Type B pancreatic cell (in vitro differentiated cells): ENCODE results near the gene DDC. TPM values are rescaled to one million over a fixed set of nuclear protein-coding genes. Genes with fewer than 3 reads are reported as not detected.

Experiments
- DNase-seq: peaks from one replicate; pipeline ENCODE4 v3.0.0; 2021; ENCODE audit warnings: mixed read lengths; ENCODE audit not compliant: unreplicated experiment; ENCODE audit errors: extremely low spot score
- H3K27ac Mint-ChIP-seq: 2 replicates; pipeline ENCODE4 v1.8.0; 2021; ENCODE audit warnings: mild to moderate bottlenecking, mixed read lengths
- H3K27me3 Mint-ChIP-seq: 2 replicates; pipeline ENCODE4 v1.8.0; 2021; ENCODE audit warnings: mixed read lengths
- H3K36me3 Mint-ChIP-seq: 2 replicates; pipeline ENCODE4 v1.8.0; 2021; ENCODE audit warnings: mixed read lengths
- H3K4me1 Mint-ChIP-seq: one replicate; pipeline ENCODE4 v1.8.0; 2021; ENCODE audit warnings: mixed read lengths; ENCODE audit not compliant: unreplicated experiment
- H3K4me3 Mint-ChIP-seq: 2 replicates; pipeline ENCODE4 v1.8.0; 2021; ENCODE audit warnings: mild to moderate bottlenecking, mixed read lengths
- H3K9me3 Mint-ChIP-seq: 2 replicates; pipeline ENCODE4 v1.8.0; 2021; ENCODE audit warnings: mixed read lengths
- CTCF ChIP-seq: fragments of 200-600 bp; sonication (generic); conservative IDR thresholded peaks from 2 replicates; pipeline ENCODE4 v1.5.0; 2021; ENCODE audit warnings: antibody characterized with exemption, mild to moderate bottlenecking
- long read RNA-seq: library from polyadenylated mRNA; unstranded; transcript quantifications from one replicate; pipeline ENCODE4 v2.0.0, GENCODE V29; 2020
- total RNA-seq: library from RNA; stranded (reverse); gene quantifications from 2 replicates; pipeline ENCODE4 v1.2.1, GENCODE V29; 2021; ENCODE audit warnings: low replicate concordance

DDC gene
- 29.9 and 71.9 TPM in 2 replicates for total RNA-seq
- long read RNA-seq, transcript DDC-201 (15 exons, 1,938 nt), result minor isoform, 60 of 223 reads
- long read RNA-seq, transcript DDC-214 (14 exons, 1,839 nt), result minor isoform, 20 of 223 reads
- long read RNA-seq, transcript DDC-207 (15 exons, 2,041 nt), result major isoform, 73 of 223 reads
- long read RNA-seq, partial matches to known transcripts, result 26 of 223 reads
- long read RNA-seq, other reads (novel, unspliced or antisense), result 44 of 223 reads

DNA sequence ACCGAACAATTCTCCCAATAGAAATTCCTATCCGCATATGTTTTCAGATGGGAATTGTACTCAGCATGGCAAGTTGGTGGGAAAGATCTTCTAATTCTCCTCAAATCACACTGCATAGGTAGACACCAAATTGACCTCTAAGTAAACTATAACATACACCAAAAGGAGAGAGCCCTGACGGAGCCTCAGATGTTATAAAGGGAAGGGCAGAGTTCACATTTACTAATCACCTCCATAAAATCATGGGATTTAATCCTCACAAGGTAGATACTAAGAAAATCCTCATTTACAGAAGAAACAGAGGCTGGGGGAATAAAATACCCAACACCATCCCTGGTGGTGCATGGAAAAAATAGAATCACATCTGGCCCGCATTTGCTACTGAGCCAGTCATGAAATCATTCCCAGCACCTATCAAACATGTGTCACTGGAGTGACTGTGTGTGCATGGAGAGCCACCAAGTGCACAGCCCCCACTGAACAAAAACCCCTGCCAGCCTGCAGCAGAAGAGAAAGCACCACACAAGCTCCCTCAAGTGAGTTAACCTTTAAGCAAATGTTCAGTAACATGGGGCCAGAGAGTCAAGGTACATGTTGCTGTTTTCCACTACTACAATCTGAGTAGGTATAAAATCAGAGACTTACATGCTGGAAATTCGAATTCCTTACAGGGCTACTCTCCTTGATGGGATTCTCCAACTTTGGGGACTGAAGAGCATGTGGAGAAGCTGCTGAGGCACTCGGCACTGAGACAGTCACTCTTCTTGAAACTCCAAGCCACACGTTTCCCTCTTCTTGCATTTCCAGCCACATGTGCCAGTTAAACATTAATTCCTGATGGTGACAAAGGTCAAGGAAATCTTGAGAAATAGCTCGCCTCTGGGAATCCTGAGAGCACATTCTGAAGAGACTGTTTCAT is at the start of gene DDC:
DDC (minus strand) TSS at position 766 of the 919 bp plus-strand sequence. CDS start 21,320 bp downstream, outside the sequence.
- peaks cover 5% of the 10 kb centered on the region for H3K9me3 Mint-ChIP-seq
- H3K27me3 Mint-ChIP-seq, result peaks cover 3% of the 10 kb centered on the region
- H3K4me1 Mint-ChIP-seq, result peaks cover 13% of the 10 kb centered on the region
- peak within 1 kb of the TSS; percentile 52 for H3K4me3 Mint-ChIP-seq
- peak within 1 kb of the TSS; percentile 64 for H3K27ac Mint-ChIP-seq
- no peak for TF ChIP-seq CTCF
- DNase-seq, result peak; percentile 13
- H3K36me3 Mint-ChIP-seq, result no peaks in the 10 kb centered on the region

DNA sequence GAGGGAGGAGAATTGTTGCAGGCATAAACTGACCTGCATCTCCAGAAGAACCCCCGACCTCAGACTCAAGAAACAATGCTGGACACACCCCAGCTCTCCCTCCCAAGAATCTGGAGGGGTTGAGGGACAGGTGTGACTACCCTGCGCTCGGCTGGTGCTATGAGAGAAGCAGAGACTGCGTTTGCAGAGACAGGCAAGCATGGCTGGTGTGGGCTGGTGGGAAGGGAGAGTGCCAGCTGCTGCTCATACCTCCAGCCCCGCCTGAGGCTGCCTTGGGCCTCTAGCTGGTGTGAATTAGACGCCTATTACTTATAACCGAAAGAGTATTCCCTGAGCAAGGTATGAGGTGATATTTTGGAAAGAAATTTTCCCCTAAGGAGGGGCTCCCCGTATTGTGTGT is 48.3 kb upstream of the DDC start:
- no peaks in the 10 kb centered on the region for H3K27me3 Mint-ChIP-seq
- no peak overlapping the region for H3K4me3 Mint-ChIP-seq
- peak overlapping the region; percentile 16 for H3K27ac Mint-ChIP-seq
- no peaks in the 10 kb centered on the region for H3K4me1 Mint-ChIP-seq
- no peaks in the 10 kb centered on the region for H3K9me3 Mint-ChIP-seq
- no peak for DNase-seq
- TF ChIP-seq CTCF, result no peak
- peaks cover 8% of the 10 kb centered on the region for H3K36me3 Mint-ChIP-seq

DNA sequence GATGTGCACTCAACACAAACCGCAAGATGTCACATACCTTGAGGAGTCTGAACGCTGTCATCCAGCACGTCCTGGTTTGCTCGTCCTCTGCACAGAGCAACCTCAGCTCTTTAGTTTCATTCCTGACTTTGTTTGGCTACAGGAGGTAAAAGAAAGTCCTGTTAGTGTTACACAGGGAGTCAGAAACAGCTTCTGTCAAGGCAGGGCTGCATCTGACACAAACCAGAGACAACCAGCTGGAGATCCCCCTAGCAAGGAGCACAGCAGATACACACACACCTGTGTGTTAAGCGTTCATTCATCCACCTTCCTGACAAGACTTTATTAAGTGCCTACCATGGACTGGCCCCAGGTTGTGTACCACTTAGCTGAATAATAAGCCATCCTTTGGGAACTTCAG is 47.5 kb upstream of the DDC start:
- DNase-seq, result no peak
- Mint-ChIP-seq H3K27ac (no peak overlapping the region), H3K27me3 (no peaks in the 10 kb centered on the region), H3K36me3 (peaks cover 8% of the 10 kb centered on the region), H3K4me3 (no peak overlapping the region), H3K9me3 (no peaks in the 10 kb centered on the region), H3K4me1 (no peaks in the 10 kb centered on the region)
- no peak for TF ChIP-seq CTCF

- Mint-ChIP-seq H3K4me1 (no peaks in the 10 kb centered on the region), H3K4me3 (no peak overlapping the region), H3K27me3 (no peaks in the 10 kb centered on the region), H3K36me3 (peaks cover 12% of the 10 kb centered on the region), H3K27ac (no peak overlapping the region), H3K9me3 (no peaks in the 10 kb centered on the region)
- TF ChIP-seq CTCF, result no peak
- DNase-seq, result no peak
Observed at GRCh38 chr7:50610521-50611277, 45.5 kb upstream of the DDC start.

- H3K36me3 Mint-ChIP-seq, result peaks cover 12% of the 10 kb centered on the region
- H3K9me3 Mint-ChIP-seq, result no peaks in the 10 kb centered on the region
- H3K4me1 Mint-ChIP-seq, result no peaks in the 10 kb centered on the region
- no peak overlapping the region for H3K27ac Mint-ChIP-seq
- DNase-seq, result no peak
- H3K27me3 Mint-ChIP-seq, result no peaks in the 10 kb centered on the region
- no peak for TF ChIP-seq CTCF
- no peak overlapping the region for H3K4me3 Mint-ChIP-seq
Observed at GRCh38 chr7:50608196-50608906, 43.1 kb upstream of the DDC start.
